Neural cell (in vitro differentiated cells): ENCODE measurements around the gene LHX2. TPM values are rescaled to one million over a fixed set of nuclear protein-coding genes. Genes with fewer than 3 reads are reported as not detected.

Experiments
- H2AFZ ChIP-seq: fragments of 200-600, 300-800 bp; sonication (generic), shearing (Covaris generic); 2 replicates; pipeline ENCODE4 v1.6.0; 2014; ENCODE audit warnings: low read depth, mild to moderate bottlenecking, antibody characterized with exemption, low read length, moderate library complexity
- H3F3A ChIP-seq: fragments of 200-600 bp; shearing (Covaris generic); 2 replicates; pipeline ENCODE4 v1.6.1; 2016; ENCODE audit warnings: mild to moderate bottlenecking, moderate library complexity, mixed read lengths, antibody characterized with exemption, low read length; ENCODE audit not compliant: insufficient read depth, poor library complexity, severe bottlenecking
- H3K27ac ChIP-seq: fragments of 200-600, 300-800 bp; sonication (generic), shearing (Covaris generic); 2 replicates; pipeline ENCODE4 v1.5.1; 2014; ENCODE audit warnings: mild to moderate bottlenecking, low read length, moderate library complexity
- H3K27me3 ChIP-seq: fragments of 300-800, 200-600 bp; sonication (generic), shearing (Covaris generic); 2 replicates; pipeline ENCODE4 v1.6.0; 2014; ENCODE audit warnings: mild to moderate bottlenecking, low read depth, low read length, moderate library complexity; ENCODE audit not compliant: insufficient read depth
- H3K36me3 ChIP-seq: fragments of 300-800, 200-600 bp; sonication (generic), shearing (Covaris generic); 2 replicates; pipeline ENCODE4 v1.5.1; 2014; ENCODE audit warnings: mild to moderate bottlenecking, antibody characterized with exemption, low read length, moderate library complexity; ENCODE audit not compliant: insufficient read depth
- H3K4me2 ChIP-seq: fragments of 300-800, 200-600 bp; sonication (generic), shearing (Covaris generic); 2 replicates; pipeline ENCODE4 v1.6.0; 2014; ENCODE audit warnings: mild to moderate bottlenecking, low read length
- H3K4me3 ChIP-seq: fragments of 300-800, 200-600 bp; sonication (generic), shearing (Covaris generic); 2 replicates; pipeline ENCODE4 v1.5.1; 2014; ENCODE audit warnings: mild to moderate bottlenecking, low read length, moderate library complexity
- H3K79me2 ChIP-seq: fragments of 200-600 bp; shearing (Covaris generic); replicated peaks from 2 replicates; pipeline ENCODE4 v1.6.0; 2014; ENCODE audit warnings: mild to moderate bottlenecking, low read length, moderate library complexity; ENCODE audit not compliant: insufficient read depth
- H3K9ac ChIP-seq: fragments of 300-800, 200-600 bp; sonication (generic), shearing (Covaris generic); 2 replicates; pipeline ENCODE4 v1.6.1; 2016; ENCODE audit warnings: mild to moderate bottlenecking, low read length, mixed read lengths
- H3K9me2 ChIP-seq: fragments of 200-600 bp; shearing (Covaris generic); 2 replicates; pipeline ENCODE4 v1.6.1; 2016; ENCODE audit warnings: mild to moderate bottlenecking, low read length, mixed read lengths; ENCODE audit not compliant: insufficient read depth
- H3K9me3 ChIP-seq: fragments of 200-600, 300-800 bp; sonication (generic), shearing (Covaris generic); 2 replicates; pipeline ENCODE4 v1.6.1; 2016; ENCODE audit warnings: mild to moderate bottlenecking, mixed run types, low read length, moderate library complexity, mixed read lengths
- H4K20me1 ChIP-seq: fragments of 200-600 bp; shearing (Covaris generic); 2 replicates; pipeline ENCODE4 v1.6.1; 2016; ENCODE audit warnings: mild to moderate bottlenecking, mixed run types; ENCODE audit not compliant: insufficient read depth
- EP300 ChIP-seq: fragments of 450-650 bp; conservative IDR thresholded peaks from 2 replicates; pipeline ENCODE4 v1.6.1; 2014; ENCODE audit warnings: antibody characterized with exemption, mild to moderate bottlenecking, moderate library complexity; ENCODE audit not compliant: poor library complexity, severe bottlenecking
- EZH2 ChIP-seq: fragments of 200-600, 300-800 bp; shearing (Covaris generic), sonication (generic); IDR thresholded peaks from 2 replicates; pipeline ENCODE4 v1.6.1; 2014; ENCODE audit warnings: antibody characterized with exemption, low read length, borderline replicate concordance, mild to moderate bottlenecking; ENCODE audit not compliant: insufficient read depth, poor library complexity, severe bottlenecking
- MXI1 ChIP-seq: fragments of 450-650 bp; conservative IDR thresholded peaks from 2 replicates; pipeline ENCODE4 v1.6.1; 2014; ENCODE audit warnings: antibody characterized with exemption, mild to moderate bottlenecking; ENCODE audit not compliant: poor library complexity, severe bottlenecking
- POLR2AphosphoS5 ChIP-seq: IDR thresholded peaks from 2 replicates; pipeline ENCODE4 v1.6.1; 2012
- RAD21 ChIP-seq: fragments of 450-650 bp; conservative IDR thresholded peaks from 2 replicates; pipeline ENCODE4 v1.6.1; 2014; ENCODE audit warnings: antibody characterized with exemption, mild to moderate bottlenecking, moderate library complexity
- SMC3 ChIP-seq: fragments of 450-650 bp; conservative IDR thresholded peaks from 2 replicates; pipeline ENCODE4 v1.6.1; 2014; ENCODE audit warnings: antibody characterized with exemption, mild to moderate bottlenecking, moderate library complexity; ENCODE audit not compliant: poor library complexity
- TAF1 ChIP-seq: IDR thresholded peaks from 2 replicates; pipeline ENCODE4 v1.6.1; 2012; ENCODE audit warnings: low read depth
- polyA plus RNA-seq: library from polyadenylated mRNA; depleted of rRNA; stranded (reverse); fragments of >200 nt; gene quantifications from 2 replicates; pipeline ENCODE4 v1.2.3, GENCODE V29; 2014
- TF ChIP-seq, protein P1 (sequence below): fragments of 450-650 bp; IDR thresholded peaks from 2 replicates; pipeline ENCODE4 v1.5.1; 2014; ENCODE audit warnings: antibody characterized with exemption, mild to moderate bottlenecking, moderate library complexity; ENCODE audit not compliant: poor library complexity, severe bottlenecking
- TF ChIP-seq, protein P2 (sequence below): IDR thresholded peaks from 2 replicates; pipeline ENCODE4 v1.6.1; 2012; ENCODE audit warnings: borderline replicate concordance

The LHX2 gene
- polyA plus RNA-seq, 1 donor from 2014 or later = 3.6 TPM

DNA sequence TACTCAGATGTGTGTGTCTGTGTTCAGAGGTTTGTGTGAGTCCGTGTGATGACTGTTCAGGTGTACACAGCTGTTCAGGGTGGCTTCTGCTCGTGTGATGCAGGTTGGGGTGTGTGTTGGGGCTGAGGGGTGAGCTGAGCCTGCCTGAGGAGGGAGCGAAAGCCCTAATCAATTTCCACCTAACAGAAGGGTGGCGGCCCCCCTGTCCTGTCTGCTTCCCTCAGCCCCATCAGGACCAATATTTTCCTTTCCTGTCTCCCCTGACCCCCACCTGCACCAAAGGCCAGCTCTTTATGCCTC is 30.2 kb downstream of the LHX2 start:
- TF ChIP-seq EZH2 = no peak
- no peak for TF ChIP-seq MXI1
- TF ChIP-seq, protein P1, sequence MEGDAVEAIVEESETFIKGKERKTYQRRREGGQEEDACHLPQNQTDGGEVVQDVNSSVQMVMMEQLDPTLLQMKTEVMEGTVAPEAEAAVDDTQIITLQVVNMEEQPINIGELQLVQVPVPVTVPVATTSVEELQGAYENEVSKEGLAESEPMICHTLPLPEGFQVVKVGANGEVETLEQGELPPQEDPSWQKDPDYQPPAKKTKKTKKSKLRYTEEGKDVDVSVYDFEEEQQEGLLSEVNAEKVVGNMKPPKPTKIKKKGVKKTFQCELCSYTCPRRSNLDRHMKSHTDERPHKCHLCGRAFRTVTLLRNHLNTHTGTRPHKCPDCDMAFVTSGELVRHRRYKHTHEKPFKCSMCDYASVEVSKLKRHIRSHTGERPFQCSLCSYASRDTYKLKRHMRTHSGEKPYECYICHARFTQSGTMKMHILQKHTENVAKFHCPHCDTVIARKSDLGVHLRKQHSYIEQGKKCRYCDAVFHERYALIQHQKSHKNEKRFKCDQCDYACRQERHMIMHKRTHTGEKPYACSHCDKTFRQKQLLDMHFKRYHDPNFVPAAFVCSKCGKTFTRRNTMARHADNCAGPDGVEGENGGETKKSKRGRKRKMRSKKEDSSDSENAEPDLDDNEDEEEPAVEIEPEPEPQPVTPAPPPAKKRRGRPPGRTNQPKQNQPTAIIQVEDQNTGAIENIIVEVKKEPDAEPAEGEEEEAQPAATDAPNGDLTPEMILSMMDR = no peak
- TF ChIP-seq TAF1 = no peak
- no peak for TF ChIP-seq SMC3
- TF ChIP-seq, protein P2, sequence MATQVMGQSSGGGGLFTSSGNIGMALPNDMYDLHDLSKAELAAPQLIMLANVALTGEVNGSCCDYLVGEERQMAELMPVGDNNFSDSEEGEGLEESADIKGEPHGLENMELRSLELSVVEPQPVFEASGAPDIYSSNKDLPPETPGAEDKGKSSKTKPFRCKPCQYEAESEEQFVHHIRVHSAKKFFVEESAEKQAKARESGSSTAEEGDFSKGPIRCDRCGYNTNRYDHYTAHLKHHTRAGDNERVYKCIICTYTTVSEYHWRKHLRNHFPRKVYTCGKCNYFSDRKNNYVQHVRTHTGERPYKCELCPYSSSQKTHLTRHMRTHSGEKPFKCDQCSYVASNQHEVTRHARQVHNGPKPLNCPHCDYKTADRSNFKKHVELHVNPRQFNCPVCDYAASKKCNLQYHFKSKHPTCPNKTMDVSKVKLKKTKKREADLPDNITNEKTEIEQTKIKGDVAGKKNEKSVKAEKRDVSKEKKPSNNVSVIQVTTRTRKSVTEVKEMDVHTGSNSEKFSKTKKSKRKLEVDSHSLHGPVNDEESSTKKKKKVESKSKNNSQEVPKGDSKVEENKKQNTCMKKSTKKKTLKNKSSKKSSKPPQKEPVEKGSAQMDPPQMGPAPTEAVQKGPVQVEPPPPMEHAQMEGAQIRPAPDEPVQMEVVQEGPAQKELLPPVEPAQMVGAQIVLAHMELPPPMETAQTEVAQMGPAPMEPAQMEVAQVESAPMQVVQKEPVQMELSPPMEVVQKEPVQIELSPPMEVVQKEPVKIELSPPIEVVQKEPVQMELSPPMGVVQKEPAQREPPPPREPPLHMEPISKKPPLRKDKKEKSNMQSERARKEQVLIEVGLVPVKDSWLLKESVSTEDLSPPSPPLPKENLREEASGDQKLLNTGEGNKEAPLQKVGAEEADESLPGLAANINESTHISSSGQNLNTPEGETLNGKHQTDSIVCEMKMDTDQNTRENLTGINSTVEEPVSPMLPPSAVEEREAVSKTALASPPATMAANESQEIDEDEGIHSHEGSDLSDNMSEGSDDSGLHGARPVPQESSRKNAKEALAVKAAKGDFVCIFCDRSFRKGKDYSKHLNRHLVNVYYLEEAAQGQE = no peak
- no peak for TF ChIP-seq RAD21
- TF ChIP-seq POLR2AphosphoS5 = no peak
- no peak for TF ChIP-seq EP300
- no peaks in the 10 kb centered on the region for H3K36me3 ChIP-seq
- no peaks in the 10 kb centered on the region for H3K9me2 ChIP-seq
- no peaks in the 10 kb centered on the region for H3K79me2 ChIP-seq
- H3K9ac ChIP-seq = no peak overlapping the region
- H3K4me2 ChIP-seq = no peak overlapping the region
- H3K27me3 ChIP-seq = peaks cover 14% of the 10 kb centered on the region
- H4K20me1 ChIP-seq = no peaks in the 10 kb centered on the region
- H3K4me3 ChIP-seq = no peak overlapping the region
- H3K27ac ChIP-seq = no peak overlapping the region
- H3F3A ChIP-seq = no peaks in the 10 kb centered on the region
- H3K9me3 ChIP-seq = no peaks in the 10 kb centered on the region
- no peak overlapping the region for H2AFZ ChIP-seq

DNA sequence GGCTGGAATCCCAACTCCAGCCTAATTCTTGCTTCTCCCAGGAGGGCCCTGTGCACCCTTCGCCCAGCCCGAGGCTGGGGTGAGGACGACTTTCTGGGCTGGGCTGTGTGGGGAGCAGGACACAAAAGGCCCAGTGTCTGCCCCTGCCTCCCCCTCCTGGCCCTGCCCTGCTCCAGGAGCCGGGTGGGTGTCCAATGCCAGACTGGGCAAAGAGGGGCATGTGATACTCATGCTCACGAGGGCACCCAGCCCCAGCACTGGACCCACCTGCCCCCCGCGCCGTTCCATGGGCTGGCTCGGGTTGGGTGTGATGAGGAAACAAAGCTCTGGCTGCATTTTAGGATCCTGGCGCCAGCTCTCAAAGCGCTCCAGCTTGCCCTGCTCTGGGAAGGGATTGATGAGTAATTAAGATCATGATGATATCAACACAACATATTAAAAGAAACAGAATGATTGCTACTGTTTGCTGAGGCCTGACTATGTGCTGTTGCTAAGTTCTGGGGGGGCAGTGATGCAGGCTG is 30.7 kb downstream of the LHX2 start:
- Histone ChIP-seq H3K9me3 (no peaks in the 10 kb centered on the region), H3K4me3 (no peak overlapping the region), H3K36me3 (no peaks in the 10 kb centered on the region), H3F3A (no peaks in the 10 kb centered on the region), H3K9me2 (no peaks in the 10 kb centered on the region), H3K4me2 (no peak overlapping the region), H2AFZ (no peak overlapping the region), H3K79me2 (no peaks in the 10 kb centered on the region), H3K9ac (no peak overlapping the region), H3K27ac (no peak overlapping the region), H4K20me1 (no peaks in the 10 kb centered on the region), H3K27me3 (peaks cover 14% of the 10 kb centered on the region)
- TF ChIP-seq EZH2 = no peak
- TF ChIP-seq SMC3 = no peak
- TF ChIP-seq EP300 = no peak
- TF ChIP-seq RAD21 = no peak
- TF ChIP-seq, protein P2 = no peak
- TF ChIP-seq, protein P1 = no peak
